GM10847 (cell line): ENCODE results near the gene SV2B.

Experiments used
- POLR2A ChIP-seq: IDR thresholded peaks from 2 replicates; pipeline ENCODE4 v1.6.1; 2011; ENCODE audit not compliant: insufficient read length; ENCODE audit errors: extremely low read depth

The SV2B gene

GRCh38 chr15:91099995-91100813 lies at the start of gene SV2B:
Gene SV2B (plus strand): TSS chr15:91100257. CDS start chr15:91226264, 126,007 bp downstream.
- TF ChIP-seq POLR2A = no peak

- no peak for TF ChIP-seq POLR2A
Observed at GRCh38 chr15:91051248-91051647, 48.8 kb upstream of the SV2B start.

GRCh38 chr15:91054816-91055215 lies 45.2 kb upstream of the SV2B start:
- no peak for TF ChIP-seq POLR2A

- no peak for TF ChIP-seq POLR2A
Observed at GRCh38 chr15:91055548-91056331, 44.3 kb upstream of the SV2B start.

- TF ChIP-seq POLR2A = no peak
Observed at GRCh38 chr15:91061230-91061629, 38.8 kb upstream of the SV2B start.

- TF ChIP-seq POLR2A = no peak
Observed at GRCh38 chr15:91061997-91062396, 38.1 kb upstream of the SV2B start.

GRCh38 chr15:91065505-91065904 lies 34.6 kb upstream of the SV2B start:
- TF ChIP-seq POLR2A = no peak

GRCh38 chr15:91067036-91067435 lies 33.0 kb upstream of the SV2B start:
- TF ChIP-seq POLR2A = no peak

GRCh38 chr15:91068436-91068835 lies 31.6 kb upstream of the SV2B start:
- no peak for TF ChIP-seq POLR2A

- TF ChIP-seq POLR2A = no peak
Observed at GRCh38 chr15:91068966-91069365, 31.1 kb upstream of the SV2B start.

- TF ChIP-seq POLR2A = no peak
Observed at GRCh38 chr15:91070872-91071271, 29.2 kb upstream of the SV2B start.

- no peak for TF ChIP-seq POLR2A
Observed at GRCh38 chr15:91072161-91072560, 27.9 kb upstream of the SV2B start.

GRCh38 chr15:91073077-91073476 lies 27.0 kb upstream of the SV2B start:
- TF ChIP-seq POLR2A = no peak

- TF ChIP-seq POLR2A = no peak
Observed at GRCh38 chr15:91073768-91074167, 26.3 kb upstream of the SV2B start.

GRCh38 chr15:91075739-91076138 lies 24.3 kb upstream of the SV2B start:
- no peak for TF ChIP-seq POLR2A

- TF ChIP-seq POLR2A = no peak
Observed at GRCh38 chr15:91077029-91077428, 23.0 kb upstream of the SV2B start.
